HCT116 (cell line): ENCODE results near the gene SP110. TPM values are rescaled to one million over a fixed set of nuclear protein-coding genes. Genes with fewer than 3 reads are reported as not detected.

Experiments
- ATAC-seq: fragments of 200-7000 bp; cut with Tn5 transposase; 2 replicates; pipeline ENCODE4 v1.9.1; 2020; ENCODE audit warnings: mild to moderate bottlenecking, moderate library complexity
- BruUV-seq: library from RNA; stranded (reverse); fragments of 400-500 nt; replicated peaks from 2 replicates; lab custom pipeline; 2021; lab: Mats Ljungman, UMichigan
- CTCF ChIA-PET: fragments of 300-600 bp; sonication (Branson Sonifier 250); formaldehyde crosslinking; loops from one replicate; lab custom pipeline; 2021; ENCODE audit warnings: antibody characterized with exemption; lab: Charles Lee
- POLR2A ChIA-PET: fragments of 300-600, 350-600 bp; sonication (Branson Sonifier 250); formaldehyde crosslinking; loops from one replicate; lab custom pipeline; 2021; ENCODE audit warnings: antibody characterized with exemption; lab: Charles Lee
- RAD21 ChIA-PET, 2 experiments: fragments of 300-600 bp; sonication (Branson Sonifier 250); formaldehyde crosslinking; loops; one replicate each; lab custom pipeline; 2023; ENCODE audit warnings: low total read pairs in 2 of 2; ENCODE audit not compliant: uncharacterized antibody in 2 of 2, unreplicated experiment in 2 of 2, low non-redundant PET in 1 of 2; lab: Charles Lee
- DNase-seq: peaks from one replicate; pipeline ENCODE4 v3.0.0-alpha.2; 2010; ENCODE audit warnings: low read depth, low spot score
- H2AFZ ChIP-seq: fragments of 200-600 bp; shearing (Covaris generic), sonication (generic); 2 replicates; pipeline ENCODE4 v1.6.1; 2017; ENCODE audit warnings: low read depth, mixed run types, mixed read lengths, antibody characterized with exemption, low read length; ENCODE audit not compliant: poor library complexity, severe bottlenecking
- H3K27ac ChIP-seq: 2 replicates; pipeline ENCODE4 v1.5.1; 2012; ENCODE audit warnings: low read depth, low read length
- H3K27me3 ChIP-seq: fragments of 200-600 bp; sonication (generic); 2 replicates; pipeline ENCODE4 v1.6.1; 2016; ENCODE audit warnings: mixed run types, low read length, mixed read lengths; ENCODE audit not compliant: insufficient read depth
- H3K36me3 ChIP-seq, 2 experiments: fragments of 200-500 bp in 1 of 2; fragments of 200-600 bp in 1 of 2; sonication (Bioruptor generic) in 1 of 2; sonication (generic) in 1 of 2; 2 replicates each; pipeline versions ENCODE4 v1.5.1 to v1.6.1; 2014 to 2016; ENCODE audit warnings: low read length in 2 of 2, inconsistent platforms in 1 of 2, mixed read lengths in 1 of 2, mixed run types in 1 of 2; ENCODE audit not compliant: insufficient read depth in 2 of 2, control insufficient read depth in 1 of 2
- H3K4me1 ChIP-seq, 2 experiments: fragments of 200-600 bp in 1 of 2; sonication (generic) in 1 of 2; 2 replicates each; pipeline versions ENCODE4 v1.5.1 to v1.6.1; 2012 to 2017; ENCODE audit warnings: low read length in 2 of 2, inconsistent platforms in 1 of 2, mild to moderate bottlenecking in 1 of 2, mixed read lengths in 1 of 2, mixed run types in 1 of 2, moderate library complexity in 1 of 2; ENCODE audit not compliant: insufficient read depth in 2 of 2, control insufficient read depth in 1 of 2
- H3K4me2 ChIP-seq: fragments of 200-600 bp; sonication (generic); 2 replicates; pipeline ENCODE4 v1.6.1; 2017; ENCODE audit warnings: mixed run types, low read length, mixed read lengths
- H3K4me3 ChIP-seq, 2 experiments: fragments of 200-600 bp in 1 of 2; sonication (generic) in 1 of 2; replicated peaks in 1 of 2; 2 replicates each; pipeline ENCODE4 v1.5.1; 2011 to 2016; ENCODE audit warnings: low read length in 2 of 2, control low read depth in 1 of 2, low read depth in 1 of 2, mild to moderate bottlenecking in 1 of 2, mixed read lengths in 1 of 2, mixed run types in 1 of 2
- H3K79me2 ChIP-seq: fragments of 200-600 bp; sonication (generic); 2 replicates; pipeline ENCODE4 v1.6.1; 2017; ENCODE audit warnings: mild to moderate bottlenecking, mixed run types, low read length, moderate library complexity, mixed read lengths; ENCODE audit not compliant: insufficient read depth
- H3K9ac ChIP-seq: fragments of 200-600 bp; sonication (generic); 2 replicates; pipeline ENCODE4 v1.6.1; 2016; ENCODE audit warnings: low read length, mixed read lengths
- H3K9me2 ChIP-seq: fragments of 200-600 bp; sonication (generic), shearing (Covaris generic); 2 replicates; pipeline ENCODE4 v1.6.1; 2017; ENCODE audit warnings: mixed run types, mild to moderate bottlenecking, moderate library complexity; ENCODE audit not compliant: insufficient read depth
- H3K9me3 ChIP-seq, 2 experiments: fragments of 200-500 bp in 1 of 2; fragments of 200-600 bp in 1 of 2; sonication (Bioruptor generic) in 1 of 2; sonication (generic) in 1 of 2; 2 replicates each; pipeline ENCODE4 v1.6.1; 2014 to 2017; ENCODE audit warnings: low read length in 2 of 2, mixed read lengths in 2 of 2, inconsistent platforms in 1 of 2, low read depth in 1 of 2, mild to moderate bottlenecking in 1 of 2, mixed run types in 1 of 2, moderate library complexity in 1 of 2; ENCODE audit not compliant: control insufficient read depth in 1 of 2, insufficient read depth in 1 of 2
- H4K20me1 ChIP-seq: fragments of 200-600 bp; sonication (generic), shearing (Covaris generic); 2 replicates; pipeline ENCODE4 v1.6.1; 2017; ENCODE audit warnings: mixed run types, mild to moderate bottlenecking, moderate library complexity; ENCODE audit not compliant: insufficient read depth
- CBX3 ChIP-seq: IDR thresholded peaks from 2 replicates; pipeline ENCODE4 v1.6.1; 2012; ENCODE audit warnings: low read depth
- EGR1 ChIP-seq: IDR thresholded peaks from 2 replicates; pipeline ENCODE4 v1.6.1; 2012; ENCODE audit warnings: low read depth
- EZH2 ChIP-seq: fragments of 200-600 bp; sonication (generic); IDR thresholded peaks from 2 replicates; pipeline ENCODE4 v1.6.1; 2017; ENCODE audit warnings: antibody characterized with exemption, mixed run types
- FOSL1 ChIP-seq: IDR thresholded peaks from 2 replicates; pipeline ENCODE4 v1.6.1; 2012; ENCODE audit warnings: low read depth
- POLR2A ChIP-seq: IDR thresholded peaks from 2 replicates; pipeline ENCODE4 v1.7.0; 2011; ENCODE audit warnings: borderline replicate concordance; ENCODE audit not compliant: insufficient read depth, insufficient read length; ENCODE audit errors: extremely low read depth
- RAD21 ChIP-seq: IDR thresholded peaks from 2 replicates; pipeline ENCODE4 v1.6.1; 2012; ENCODE audit warnings: low read depth, mild to moderate bottlenecking
- SIN3A ChIP-seq: IDR thresholded peaks from 2 replicates; pipeline ENCODE4 v1.6.1; 2012; ENCODE audit warnings: low read depth
- SP1 ChIP-seq: IDR thresholded peaks from 2 replicates; pipeline ENCODE4 v1.6.1; 2012; ENCODE audit warnings: low read depth
- SRF ChIP-seq: IDR thresholded peaks from 2 replicates; pipeline ENCODE4 v1.6.1; 2012; ENCODE audit warnings: low read depth
- ZNF274 ChIP-seq: fragments of 200-500 bp; sonication (Bioruptor generic); IDR thresholded peaks from 2 replicates; pipeline ENCODE4 v1.6.1; 2014; ENCODE audit warnings: mild to moderate bottlenecking, low read depth, low read length, inconsistent platforms
- intact Hi-C: fragments of 100-400 bp; cut with micrococcal nuclease; formaldehyde crosslinking; loops from 2 replicates; pipeline ENCODE4 v1.10.0; 2022
- total RNA-seq: library from RNA; stranded (reverse); gene quantifications from one replicate; pipeline ENCODE4 v1.2.1, GENCODE V29; 2021; ENCODE audit not compliant: unreplicated experiment
- TF ChIP-seq, protein P1 (sequence below): IDR thresholded peaks from 2 replicates; pipeline ENCODE4 v1.6.1; 2012
- TF ChIP-seq, protein P2 (sequence below): IDR thresholded peaks from 2 replicates; pipeline ENCODE4 v1.6.1; 2012
- TF ChIP-seq, protein P3 (sequence below), 3 experiments: fragments of 200-600 bp in 1 of 3; sonication (generic) in 1 of 3; IDR thresholded peaks in 2 of 3; conservative IDR thresholded peaks in 1 of 3; 2 replicates each; pipeline ENCODE4 v1.5.1; 2012 to 2017; ENCODE audit warnings: low read depth in 2 of 3, low read length in 2 of 3, antibody characterized with exemption in 1 of 3, borderline replicate concordance in 1 of 3, control low read depth in 1 of 3, mild to moderate bottlenecking in 1 of 3, mixed read lengths in 1 of 3, mixed run types in 1 of 3, moderate library complexity in 1 of 3; ENCODE audit not compliant: insufficient read depth in 1 of 3
- TF ChIP-seq, protein P4 (sequence below): IDR thresholded peaks from 2 replicates; pipeline ENCODE4 v1.6.1; 2011; ENCODE audit warnings: mild to moderate bottlenecking, low read length, moderate library complexity; ENCODE audit not compliant: insufficient replicate concordance; ENCODE audit errors: extremely low read depth
- TF ChIP-seq, protein P5 (sequence below): IDR thresholded peaks from 2 replicates; pipeline ENCODE4 v1.6.1; 2012; ENCODE audit warnings: low read depth

The SP110 gene
- total RNA-seq, 1 experiment from 2014 or later: 8.5 TPM

DNA sequence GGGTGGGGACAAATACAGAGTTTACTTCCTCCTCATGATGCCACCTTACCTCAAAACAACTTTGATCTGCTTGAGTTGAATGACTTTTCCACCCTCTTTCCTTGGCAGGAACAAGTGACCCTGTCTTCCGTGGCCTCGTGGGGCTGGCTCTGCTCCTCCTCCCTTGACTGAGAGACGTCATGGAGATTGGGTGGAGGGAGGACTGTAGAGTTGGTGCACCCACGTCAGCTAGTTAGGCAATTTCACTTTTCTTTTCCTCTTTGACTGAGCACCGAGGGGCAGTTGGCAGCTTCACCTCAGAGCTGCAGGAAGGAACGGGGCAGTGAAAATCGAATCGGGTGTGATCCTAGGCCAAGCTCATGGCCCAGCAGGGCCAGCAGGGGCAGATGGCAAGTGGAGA is 5.7 kb upstream of the SP110 start, which contains the start of gene SP140:
Gene SP140, plus strand, starts transcription at position 251 of the 400 bp plus-strand sequence. Its CDS starts 109 bp downstream, at position 360.
- H4K20me1 ChIP-seq: no peaks in the 10 kb centered on the region
- no peaks in the 10 kb centered on the region for H3K79me2 ChIP-seq
- RAD21 ChIA-PET: no interaction called here
- H2AFZ ChIP-seq: no peak within 1 kb of the TSS
- DNase-seq: no peak
- no TSS peak for BruUV-seq
- intact Hi-C loops: no loop called here
- no peaks in the 10 kb centered on the region for H3K9me2 ChIP-seq
- CTCF ChIA-PET: no interaction called here
- H3K36me3 ChIP-seq: no peaks in the 10 kb centered on the region
- no peak within 1 kb of the TSS for H3K27ac ChIP-seq
- no peak within 1 kb of the TSS for H3K4me2 ChIP-seq
- no peak for ATAC-seq
- peaks cover 0 to 13% of the 10 kb centered on the region in 2 experiments; a peak in 1 of 4 replicates for H3K4me1 ChIP-seq
- TF ChIP-seq RAD21 (no peak), ZNF274 (no peak), EZH2 (no peak), CBX3 (no peak), EGR1 (no peak), SP1 (no peak), FOSL1 (no peak), SRF (no peak), SIN3A (no peak), POLR2A (no peak)
- TF ChIP-seq, protein P1, sequence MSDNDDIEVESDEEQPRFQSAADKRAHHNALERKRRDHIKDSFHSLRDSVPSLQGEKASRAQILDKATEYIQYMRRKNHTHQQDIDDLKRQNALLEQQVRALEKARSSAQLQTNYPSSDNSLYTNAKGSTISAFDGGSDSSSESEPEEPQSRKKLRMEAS: no peak
- TF ChIP-seq, protein P2, sequence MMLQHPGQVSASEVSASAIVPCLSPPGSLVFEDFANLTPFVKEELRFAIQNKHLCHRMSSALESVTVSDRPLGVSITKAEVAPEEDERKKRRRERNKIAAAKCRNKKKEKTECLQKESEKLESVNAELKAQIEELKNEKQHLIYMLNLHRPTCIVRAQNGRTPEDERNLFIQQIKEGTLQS: no peak
- TF ChIP-seq, protein P3, sequence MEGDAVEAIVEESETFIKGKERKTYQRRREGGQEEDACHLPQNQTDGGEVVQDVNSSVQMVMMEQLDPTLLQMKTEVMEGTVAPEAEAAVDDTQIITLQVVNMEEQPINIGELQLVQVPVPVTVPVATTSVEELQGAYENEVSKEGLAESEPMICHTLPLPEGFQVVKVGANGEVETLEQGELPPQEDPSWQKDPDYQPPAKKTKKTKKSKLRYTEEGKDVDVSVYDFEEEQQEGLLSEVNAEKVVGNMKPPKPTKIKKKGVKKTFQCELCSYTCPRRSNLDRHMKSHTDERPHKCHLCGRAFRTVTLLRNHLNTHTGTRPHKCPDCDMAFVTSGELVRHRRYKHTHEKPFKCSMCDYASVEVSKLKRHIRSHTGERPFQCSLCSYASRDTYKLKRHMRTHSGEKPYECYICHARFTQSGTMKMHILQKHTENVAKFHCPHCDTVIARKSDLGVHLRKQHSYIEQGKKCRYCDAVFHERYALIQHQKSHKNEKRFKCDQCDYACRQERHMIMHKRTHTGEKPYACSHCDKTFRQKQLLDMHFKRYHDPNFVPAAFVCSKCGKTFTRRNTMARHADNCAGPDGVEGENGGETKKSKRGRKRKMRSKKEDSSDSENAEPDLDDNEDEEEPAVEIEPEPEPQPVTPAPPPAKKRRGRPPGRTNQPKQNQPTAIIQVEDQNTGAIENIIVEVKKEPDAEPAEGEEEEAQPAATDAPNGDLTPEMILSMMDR (IDR thresholded peaks at IDR 0.05 in 2 of 3, conservative IDR thresholded peaks at IDR 0.05 in 1 of 3; ENCODE audit: borderline replicate concordance in 1 of 3, insufficient read depth in 1 of 3, low read depth in 2 of 3, low read length in 2 of 3): no peak
- TF ChIP-seq, protein P4, sequence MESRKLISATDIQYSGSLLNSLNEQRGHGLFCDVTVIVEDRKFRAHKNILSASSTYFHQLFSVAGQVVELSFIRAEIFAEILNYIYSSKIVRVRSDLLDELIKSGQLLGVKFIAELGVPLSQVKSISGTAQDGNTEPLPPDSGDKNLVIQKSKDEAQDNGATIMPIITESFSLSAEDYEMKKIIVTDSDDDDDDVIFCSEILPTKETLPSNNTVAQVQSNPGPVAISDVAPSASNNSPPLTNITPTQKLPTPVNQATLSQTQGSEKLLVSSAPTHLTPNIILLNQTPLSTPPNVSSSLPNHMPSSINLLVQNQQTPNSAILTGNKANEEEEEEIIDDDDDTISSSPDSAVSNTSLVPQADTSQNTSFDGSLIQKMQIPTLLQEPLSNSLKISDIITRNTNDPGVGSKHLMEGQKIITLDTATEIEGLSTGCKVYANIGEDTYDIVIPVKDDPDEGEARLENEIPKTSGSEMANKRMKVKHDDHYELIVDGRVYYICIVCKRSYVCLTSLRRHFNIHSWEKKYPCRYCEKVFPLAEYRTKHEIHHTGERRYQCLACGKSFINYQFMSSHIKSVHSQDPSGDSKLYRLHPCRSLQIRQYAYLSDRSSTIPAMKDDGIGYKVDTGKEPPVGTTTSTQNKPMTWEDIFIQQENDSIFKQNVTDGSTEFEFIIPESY: no peak
- TF ChIP-seq, protein P5, sequence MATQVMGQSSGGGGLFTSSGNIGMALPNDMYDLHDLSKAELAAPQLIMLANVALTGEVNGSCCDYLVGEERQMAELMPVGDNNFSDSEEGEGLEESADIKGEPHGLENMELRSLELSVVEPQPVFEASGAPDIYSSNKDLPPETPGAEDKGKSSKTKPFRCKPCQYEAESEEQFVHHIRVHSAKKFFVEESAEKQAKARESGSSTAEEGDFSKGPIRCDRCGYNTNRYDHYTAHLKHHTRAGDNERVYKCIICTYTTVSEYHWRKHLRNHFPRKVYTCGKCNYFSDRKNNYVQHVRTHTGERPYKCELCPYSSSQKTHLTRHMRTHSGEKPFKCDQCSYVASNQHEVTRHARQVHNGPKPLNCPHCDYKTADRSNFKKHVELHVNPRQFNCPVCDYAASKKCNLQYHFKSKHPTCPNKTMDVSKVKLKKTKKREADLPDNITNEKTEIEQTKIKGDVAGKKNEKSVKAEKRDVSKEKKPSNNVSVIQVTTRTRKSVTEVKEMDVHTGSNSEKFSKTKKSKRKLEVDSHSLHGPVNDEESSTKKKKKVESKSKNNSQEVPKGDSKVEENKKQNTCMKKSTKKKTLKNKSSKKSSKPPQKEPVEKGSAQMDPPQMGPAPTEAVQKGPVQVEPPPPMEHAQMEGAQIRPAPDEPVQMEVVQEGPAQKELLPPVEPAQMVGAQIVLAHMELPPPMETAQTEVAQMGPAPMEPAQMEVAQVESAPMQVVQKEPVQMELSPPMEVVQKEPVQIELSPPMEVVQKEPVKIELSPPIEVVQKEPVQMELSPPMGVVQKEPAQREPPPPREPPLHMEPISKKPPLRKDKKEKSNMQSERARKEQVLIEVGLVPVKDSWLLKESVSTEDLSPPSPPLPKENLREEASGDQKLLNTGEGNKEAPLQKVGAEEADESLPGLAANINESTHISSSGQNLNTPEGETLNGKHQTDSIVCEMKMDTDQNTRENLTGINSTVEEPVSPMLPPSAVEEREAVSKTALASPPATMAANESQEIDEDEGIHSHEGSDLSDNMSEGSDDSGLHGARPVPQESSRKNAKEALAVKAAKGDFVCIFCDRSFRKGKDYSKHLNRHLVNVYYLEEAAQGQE: no peak
- TF ChIP-seq, all 23 proteins: peak for 0
- POLR2A ChIA-PET: no interaction called here
- Histone ChIP-seq H3K9me3 (no peaks in the 10 kb centered on the region), H3K4me3 (no peak within 1 kb of the TSS), H3K27me3 (no peaks in the 10 kb centered on the region), H3K9ac (no peak within 1 kb of the TSS)
